ENCODE measurements around the gene SEMA3A.
"Not testable (repeated sequence)": the region's sequence is repeated elsewhere in the genome, so short reads cannot be mapped to it uniquely, and the experiment has no call there.

SEMA3A gene

GRCh38 chr7:84107259-84107658 is 87.3 kb downstream of the SEMA3A start:
- no peak for DNase-seq

- DNase-seq = no peak
Observed at GRCh38 chr7:84106291-84106690, 88.3 kb downstream of the SEMA3A start.

- no peak for DNase-seq
Observed at GRCh38 chr7:84105586-84105985, 89.0 kb downstream of the SEMA3A start.

- no peak for DNase-seq
Observed at GRCh38 chr7:84104826-84105225, 89.8 kb downstream of the SEMA3A start.

GRCh38 chr7:84102213-84102612 is 92.4 kb downstream of the SEMA3A start:
- no peak for DNase-seq

GRCh38 chr7:84100866-84101265 is 93.7 kb downstream of the SEMA3A start:
- no peak for DNase-seq

- DNase-seq = no peak
Observed at GRCh38 chr7:84095971-84096370, 98.6 kb downstream of the SEMA3A start.

GRCh38 chr7:84092207-84092606 is 102.4 kb downstream of the SEMA3A start:
- DNase-seq = no peak

- no peak for DNase-seq
Observed at GRCh38 chr7:84091318-84091717, 103.3 kb downstream of the SEMA3A start.

GRCh38 chr7:84088802-84089201 is 105.8 kb downstream of the SEMA3A start:
- no peak for DNase-seq

GRCh38 chr7:84085998-84086397 is 108.6 kb downstream of the SEMA3A start:
- DNase-seq = no peak

- no peak for DNase-seq
Observed at GRCh38 chr7:84085147-84085546, 109.4 kb downstream of the SEMA3A start.

GRCh38 chr7:84083846-84084245 is 110.7 kb downstream of the SEMA3A start:
- no peak for DNase-seq

GRCh38 chr7:84081973-84082522 is 112.5 kb downstream of the SEMA3A start:
- no peak for DNase-seq

GRCh38 chr7:84077336-84077735 is 117.3 kb downstream of the SEMA3A start:
- no peak for DNase-seq

GRCh38 chr7:84076219-84076618 is 118.4 kb downstream of the SEMA3A start:
- no peak for DNase-seq

GRCh38 chr7:84073186-84073875 is 121.3 kb downstream of the SEMA3A start:
- DNase-seq = no peak

GRCh38 chr7:84070770-84071169 is 123.8 kb downstream of the SEMA3A start:
- no peak for DNase-seq

- no peak for DNase-seq
Observed at GRCh38 chr7:84069999-84070500, 124.5 kb downstream of the SEMA3A start.

- DNase-seq = peak; percentile 11
Observed at GRCh38 chr7:84069033-84069432, 125.6 kb downstream of the SEMA3A start.

- not testable (repeated sequence) for DNase-seq
Observed at GRCh38 chr7:84062489-84062901, 132.1 kb downstream of the SEMA3A start.

GRCh38 chr7:84060760-84061261 is 133.8 kb downstream of the SEMA3A start:
- DNase-seq = no peak

- DNase-seq = no peak
Observed at GRCh38 chr7:84060000-84060399, 134.6 kb downstream of the SEMA3A start.

GRCh38 chr7:84058311-84059076 is 136.1 kb downstream of the SEMA3A start:
- no peak for DNase-seq
